NCI-H748 (cell line): Measurements from ENCODE around the gene MICU2.

Experiments used
- DNase-seq: peaks from one replicate; lab custom pipeline; 2025; ENCODE audit not compliant: unreplicated experiment; lab: John Stamatoyannopoulos, UW

MICU2 gene

GRCh38 chr13:21603531-21604448, at the start of gene MICU2:
MICU2 (minus strand) TSS chr13:21604170; CDS start chr13:21604148, 22 bp downstream.
- DNase-seq: peak; percentile 100

- no peak for DNase-seq
These were observed 37.7 kb upstream of the MICU2 start for GRCh38 chr13:21641629-21642028.

- DNase-seq: peak; percentile 91
These were observed 35.6 kb upstream of the MICU2 start for GRCh38 chr13:21639561-21639960.

DNA sequence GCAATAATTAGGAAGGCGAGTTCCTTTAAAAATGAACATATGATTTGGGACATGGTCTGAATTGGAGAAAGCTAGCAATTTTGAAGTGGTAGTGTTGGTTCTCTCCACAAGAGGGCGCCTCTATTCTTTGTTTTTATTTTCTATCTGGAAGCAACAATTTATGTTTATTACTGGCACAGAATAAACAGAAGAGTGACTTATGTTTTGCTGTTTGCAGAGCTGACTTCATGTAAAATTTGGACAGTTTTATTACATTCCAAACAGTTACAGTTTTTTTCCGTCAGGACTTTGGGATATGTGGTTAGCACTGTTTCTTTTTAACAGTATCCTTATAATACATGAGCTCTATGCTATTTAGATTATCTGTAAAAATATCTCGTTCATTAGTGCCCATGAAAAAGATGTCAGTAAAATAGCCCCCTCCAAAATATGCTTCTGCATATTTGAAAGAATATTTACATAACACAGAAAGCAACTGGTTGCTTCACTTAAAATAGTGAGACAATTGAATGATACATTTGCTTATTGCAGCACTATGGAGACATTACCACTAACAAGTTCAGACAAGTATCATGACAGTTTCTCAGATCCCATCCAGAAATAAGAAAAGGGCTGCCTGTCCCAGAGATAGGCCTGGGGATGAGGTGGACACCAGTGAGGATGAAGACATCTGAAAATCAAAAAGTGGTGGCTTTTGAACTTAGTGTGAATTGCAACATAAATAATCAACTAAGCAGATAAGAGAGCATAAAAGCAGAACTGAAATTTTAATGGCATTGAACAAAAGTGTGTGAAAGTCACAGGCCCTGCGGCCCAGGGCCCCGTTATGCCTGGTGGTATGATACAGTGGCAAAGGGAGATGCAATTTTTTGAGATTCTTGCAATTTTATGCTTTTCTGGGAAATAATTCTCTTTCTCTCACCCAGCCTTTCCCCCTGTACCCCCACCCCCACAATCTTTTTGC, 34.6 kb upstream of the MICU2 start:
- peak; percentile 54 for DNase-seq

DNA sequence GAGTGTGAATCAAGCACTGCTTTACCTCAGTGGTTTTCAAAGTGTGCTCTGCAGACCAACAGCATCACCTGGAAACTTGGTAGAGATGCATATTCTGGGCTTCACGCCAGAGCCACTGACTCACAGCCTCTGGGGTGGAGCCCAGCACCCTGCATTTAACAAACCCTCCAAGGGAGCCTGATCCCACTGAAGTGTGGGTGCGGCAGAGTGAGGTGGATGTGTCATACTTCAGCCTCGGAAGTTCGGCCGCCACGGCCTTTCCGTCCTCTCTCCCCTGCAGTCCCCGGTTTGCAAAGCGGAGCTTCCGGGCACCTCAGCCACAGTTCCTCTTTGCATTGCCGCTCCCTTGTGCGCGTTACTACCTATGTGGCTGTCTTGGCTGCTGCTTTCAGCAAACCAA, 33.3 kb upstream of the MICU2 start:
- peak; percentile 81 for DNase-seq

GRCh38 chr13:21636656-21637055, 32.7 kb upstream of the MICU2 start:
- DNase-seq: peak; percentile 55

GRCh38 chr13:21632196-21632595, 28.2 kb upstream of the MICU2 start:
- no peak for DNase-seq

- peak; percentile 84 for DNase-seq
These were observed 21.4 kb upstream of the MICU2 start for GRCh38 chr13:21625366-21625765.

DNA sequence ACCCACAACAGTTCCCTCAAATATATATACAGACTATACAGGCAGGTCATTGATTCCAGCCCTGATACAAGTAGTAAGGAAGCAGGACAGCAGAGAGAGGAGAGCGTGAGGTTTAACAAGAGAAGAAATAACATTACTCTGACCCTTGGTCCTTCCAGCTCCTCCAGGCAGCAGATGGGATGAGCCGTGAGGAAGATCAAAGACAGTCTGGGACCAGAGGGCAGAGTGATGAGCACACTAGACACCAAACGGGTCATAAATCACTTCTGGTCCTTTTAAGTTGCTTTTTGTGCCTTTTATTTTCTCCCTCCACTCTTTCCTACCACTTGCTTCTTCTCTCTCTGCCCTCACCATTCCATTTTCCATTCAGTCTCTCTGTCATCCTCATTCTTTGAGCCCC, 16.9 kb upstream of the MICU2 start:
- no peak for DNase-seq

- DNase-seq: no peak
These were observed 15.8 kb upstream of the MICU2 start for GRCh38 chr13:21619633-21620220.

DNA sequence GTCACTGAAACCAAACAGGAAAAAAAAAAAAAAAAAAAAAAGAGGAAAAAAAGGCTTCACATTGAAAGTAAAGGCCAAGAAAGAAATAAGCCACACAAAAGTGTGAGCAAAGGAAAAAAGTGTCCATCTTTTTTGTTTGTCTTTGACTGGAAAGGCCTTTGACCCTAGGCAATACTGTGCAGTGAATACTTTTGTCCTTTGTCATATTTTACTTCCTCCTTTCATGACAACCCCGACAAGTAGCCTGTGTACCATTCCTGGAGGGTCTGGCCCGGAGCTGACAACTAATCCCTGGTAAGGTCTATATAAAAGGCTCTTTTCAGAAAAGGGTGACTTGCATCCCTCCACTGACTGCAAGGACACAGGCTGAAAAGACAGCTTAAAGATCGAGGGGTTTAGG, 12.9 kb upstream of the MICU2 start:
- no peak for DNase-seq

DNA sequence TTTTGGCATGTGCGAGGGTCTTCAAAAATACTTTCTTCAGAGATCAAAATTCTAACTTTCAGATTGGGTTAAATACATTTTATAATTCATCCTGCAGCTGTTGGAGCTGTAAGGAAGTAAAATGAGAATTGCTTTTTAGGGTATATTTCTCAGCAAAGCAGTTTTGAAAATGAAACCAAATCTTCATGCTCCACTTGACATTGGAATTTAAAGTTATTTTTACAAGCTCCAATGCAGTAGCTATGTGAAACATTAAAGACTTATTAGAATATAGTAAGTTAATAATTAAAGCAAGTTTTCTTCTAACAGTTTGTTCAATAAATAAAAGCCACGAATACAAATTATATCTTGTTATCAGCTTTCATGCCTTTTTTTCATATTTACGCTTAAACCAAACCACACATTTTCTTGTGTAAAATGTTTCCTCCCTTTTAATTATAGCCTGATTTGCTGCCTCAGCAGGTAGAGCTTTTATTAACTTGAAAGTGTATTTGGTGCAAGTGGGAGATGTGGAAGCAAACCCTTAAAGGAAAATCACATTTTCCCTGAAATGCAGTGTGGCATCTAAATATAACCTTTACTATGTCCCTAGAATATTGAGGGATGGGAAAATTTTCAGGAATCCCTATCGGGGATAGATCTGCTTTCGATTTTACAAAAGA, 12.4 kb upstream of the MICU2 start:
- no peak for DNase-seq

DNA sequence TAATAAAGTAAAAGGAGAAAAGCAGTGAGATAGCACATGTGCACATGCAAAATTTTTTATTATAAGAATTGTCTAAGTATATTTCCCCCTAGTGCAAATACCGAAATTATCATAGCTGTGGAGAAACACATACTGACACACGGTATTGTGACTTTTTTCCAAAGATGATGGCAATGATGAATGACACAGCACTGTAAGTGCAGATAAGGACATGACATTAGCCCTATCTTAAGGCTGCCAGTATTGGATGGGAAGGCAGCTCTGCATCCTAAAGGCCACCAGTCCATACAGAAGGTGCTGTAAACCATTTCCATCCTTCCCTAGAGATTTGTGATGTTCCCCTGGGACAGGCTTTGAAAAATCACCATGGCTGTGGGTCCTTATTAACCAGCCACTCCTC, 11.5 kb upstream of the MICU2 start:
- no peak for DNase-seq

- peak; percentile 33 for DNase-seq
These were observed 9.8 kb upstream of the MICU2 start for GRCh38 chr13:21613791-21614190.

GRCh38 chr13:21611385-21611784, 7.4 kb upstream of the MICU2 start:
- DNase-seq: no peak

DNA sequence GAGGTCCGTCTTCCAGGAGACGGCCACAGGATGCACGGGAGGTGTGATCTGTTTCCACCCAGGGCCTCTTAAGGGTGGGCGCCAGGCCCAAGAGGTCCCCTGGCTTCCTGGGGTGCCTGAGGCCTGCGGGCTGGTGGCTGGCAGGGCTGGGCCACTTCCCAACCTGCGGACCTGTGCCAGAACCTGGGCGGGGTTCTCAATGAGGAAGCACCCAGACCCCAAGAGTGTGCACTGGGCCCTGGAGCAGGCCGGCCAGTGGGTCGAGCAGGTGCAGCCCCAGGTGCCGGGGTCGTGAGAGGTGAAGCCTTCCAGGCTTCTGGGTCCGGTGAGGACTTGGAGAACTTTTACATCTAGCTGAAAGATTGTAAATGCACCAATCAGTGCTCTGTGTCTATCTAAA, 6.7 kb upstream of the MICU2 start:
- no peak for DNase-seq

GRCh38 chr13:21608961-21609360, 5.0 kb upstream of the MICU2 start:
- no peak for DNase-seq

GRCh38 chr13:21606796-21607195, 2.8 kb upstream of the MICU2 start:
- no peak for DNase-seq

- no peak for DNase-seq
These were observed 2.3 kb upstream of the MICU2 start for GRCh38 chr13:21606251-21606650.

DNA sequence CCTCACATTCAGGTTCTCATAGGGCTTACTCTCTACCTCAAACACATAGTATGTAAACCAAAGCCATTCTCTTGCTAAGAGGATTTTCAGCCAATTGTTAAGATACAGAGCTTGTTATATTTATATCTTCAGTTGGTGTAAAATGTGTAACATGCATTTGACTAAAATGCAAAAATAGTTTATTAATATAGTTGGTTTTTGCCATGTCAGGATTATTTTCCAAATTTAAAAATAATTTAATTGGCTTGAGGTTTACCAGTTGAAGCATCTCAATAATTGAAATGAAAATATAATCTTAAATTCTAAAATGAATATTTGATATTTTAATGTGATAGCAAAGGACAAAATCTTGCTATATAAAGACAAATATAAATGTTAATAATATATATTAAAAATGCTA, 7.2 kb downstream of the MICU2 start:
- DNase-seq: no peak

GRCh38 chr13:21595546-21595822, 8.5 kb downstream of the MICU2 start:
- no peak for DNase-seq
